Fibroblast of lung (primary cell): ENCODE results near the gene TMEM212. TPM values are rescaled to one million over a fixed set of nuclear protein-coding genes. Genes with fewer than 3 reads are reported as not detected.

Experiments used
- DNase-seq, 2 donors: peaks; one replicate each; pipeline versions ENCODE4 v3.0.0 to v3.0.0-alpha.2; 2010; ENCODE audit warnings: low read depth in 2 of 2
- H2AFZ ChIP-seq: 2 replicates; pipeline ENCODE4 v1.5.1; 2012; ENCODE audit warnings: low read length, control low read depth, inconsistent platforms
- H3K27ac ChIP-seq: 2 replicates; pipeline ENCODE4 v1.5.1; 2011; ENCODE audit warnings: low read length, control low read depth; ENCODE audit not compliant: insufficient read depth
- H3K27me3 ChIP-seq: 2 replicates; pipeline ENCODE4 v1.5.1; 2011; ENCODE audit warnings: mild to moderate bottlenecking, low read length; ENCODE audit not compliant: control insufficient read depth, insufficient read depth
- H3K36me3 ChIP-seq: 2 replicates; pipeline ENCODE4 v1.5.1; 2011; ENCODE audit warnings: low read length; ENCODE audit not compliant: control insufficient read depth, insufficient read depth
- H3K4me1 ChIP-seq: 2 replicates; pipeline ENCODE4 v1.5.1; 2011; ENCODE audit warnings: low read length; ENCODE audit not compliant: control insufficient read depth, insufficient read depth; ENCODE audit errors: extremely low read depth
- H3K4me2 ChIP-seq: 2 replicates; pipeline ENCODE4 v1.5.1; 2011; ENCODE audit warnings: low read length, control low read depth; ENCODE audit not compliant: insufficient read depth; ENCODE audit errors: extremely low read depth
- H3K4me3 ChIP-seq, 4 experiments: fragments of 200-600 bp in 1 of 4; sonication (generic) in 1 of 4; replicated peaks in 1 of 4; 2 replicates each; pipeline ENCODE4 v1.5.1; 2011 to 2016; ENCODE audit warnings: low read length in 4 of 4, low read depth in 3 of 4, mild to moderate bottlenecking in 3 of 4, control low read depth in 2 of 4, inconsistent platforms in 1 of 4, mixed read lengths in 1 of 4; ENCODE audit not compliant: insufficient read depth in 1 of 4; ENCODE audit errors: control extremely low read depth in 1 of 4
- H3K79me2 ChIP-seq: 2 replicates; pipeline ENCODE4 v1.5.1; 2012; ENCODE audit warnings: mild to moderate bottlenecking, low read length, inconsistent platforms; ENCODE audit not compliant: control insufficient read depth, insufficient read depth
- H3K9ac ChIP-seq: 2 replicates; pipeline ENCODE4 v1.5.1; 2011; ENCODE audit warnings: mild to moderate bottlenecking, low read length, control low read depth; ENCODE audit not compliant: insufficient read depth
- H3K9me3 ChIP-seq: 2 replicates; pipeline ENCODE4 v1.5.1; 2012; ENCODE audit warnings: low read depth, low read length; ENCODE audit not compliant: control insufficient read depth, insufficient read depth
- H4K20me1 ChIP-seq: 2 replicates; pipeline ENCODE4 v1.5.1; 2011; ENCODE audit warnings: low read length; ENCODE audit not compliant: control insufficient read depth, insufficient read depth; ENCODE audit errors: extremely low read depth
- CTCF ChIP-seq, 2 donors: IDR thresholded peaks in 1 of 2; conservative IDR thresholded peaks in 1 of 2; 1 replicate in 1 of 2; 2 replicates in 1 of 2; pipeline ENCODE4 v1.5.1; 2011 to 2012; ENCODE audit warnings: low read length in 2 of 2, control low read depth in 1 of 2, inconsistent platforms in 1 of 2, low read depth in 1 of 2, mild to moderate bottlenecking in 1 of 2
- EZH2 ChIP-seq: IDR thresholded peaks from 2 replicates; pipeline ENCODE4 v1.5.1; 2012; ENCODE audit warnings: low read length, control low read depth, mild to moderate bottlenecking; ENCODE audit errors: missing control alignments
- polyA plus RNA-seq, 2 donors: library from polyadenylated mRNA; depleted of rRNA in 1 of 2; stranded (reverse) in 1 of 2; unstranded in 1 of 2; fragments of >200 nt; gene quantifications; 2 replicates each; pipeline ENCODE4 v1.2.1, GENCODE V29; 2011 to 2012; ENCODE audit warnings: missing spikeins in 1 of 2
- total RNA-seq: library from RNA; depleted of rRNA; stranded (reverse); fragments of >200 nt; gene quantifications from 2 replicates; pipeline ENCODE4 v1.2.1, GENCODE V29; 2014

The TMEM212 gene
- total and polyA plus RNA-seq, 2 donors (not counting 1 experiment from before 2014, with no cell fraction given) = not detected

GRCh38 chr3:171871392-171872274 is 28.5 kb downstream of the TMEM212 start:
- Histone ChIP-seq H3K36me3 (no peaks in the 10 kb centered on the region), H4K20me1 (no peaks in the 10 kb centered on the region), H3K79me2 (no peaks in the 10 kb centered on the region), H3K4me3 (no peak overlapping the region), H3K4me2 (no peak overlapping the region), H3K27ac (no peak overlapping the region), H3K4me1 (peaks cover 23% of the 10 kb centered on the region), H3K9ac (no peak overlapping the region), H3K27me3 (no peaks in the 10 kb centered on the region), H2AFZ (no peak overlapping the region), H3K9me3 (no peaks in the 10 kb centered on the region)
- no peak for TF ChIP-seq EZH2
- TF ChIP-seq CTCF (conservative IDR thresholded peaks at IDR 0.05 in 1 of 2, IDR thresholded peaks at IDR 0.05 in 1 of 2; ENCODE audit: low read depth in 1 of 2, low read length in 2 of 2) = no peak
- peak in 1 of 2 donors; percentile 48 for DNase-seq

DNA sequence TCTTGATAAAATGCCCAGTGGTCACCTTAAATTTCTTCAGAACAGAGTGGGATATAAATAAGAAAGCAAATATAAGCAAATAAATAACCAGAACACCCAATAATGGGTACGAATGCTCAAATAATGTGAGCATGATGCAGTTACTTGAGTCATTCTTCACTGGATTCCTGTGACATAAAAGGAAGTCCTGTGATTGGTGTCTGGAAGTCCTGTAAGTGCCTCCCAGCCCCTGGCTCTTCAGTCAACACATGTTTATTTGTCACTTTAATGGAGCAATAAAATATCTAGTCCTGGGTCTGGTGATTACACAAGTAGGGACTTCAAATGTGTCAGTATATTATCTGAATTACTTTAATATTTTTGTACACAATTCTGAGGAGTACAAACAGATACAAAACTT is 30.4 kb downstream of the TMEM212 start:
- Histone ChIP-seq H3K27me3 (no peaks in the 10 kb centered on the region), H4K20me1 (no peaks in the 10 kb centered on the region), H3K9me3 (no peaks in the 10 kb centered on the region), H3K4me2 (peak overlapping the region; percentile 4), H3K4me1 (peaks cover 23% of the 10 kb centered on the region), H2AFZ (no peak overlapping the region), H3K4me3 (no peak overlapping the region), H3K36me3 (no peaks in the 10 kb centered on the region), H3K27ac (peak overlapping the region; percentile 55), H3K9ac (no peak overlapping the region), H3K79me2 (no peaks in the 10 kb centered on the region)
- DNase-seq = peak; percentile 22 to 78
- TF ChIP-seq EZH2 (no peak), CTCF (conservative IDR thresholded peaks at IDR 0.05 in 1 of 2, IDR thresholded peaks at IDR 0.05 in 1 of 2; ENCODE audit: low read depth in 1 of 2, low read length in 2 of 2) (no peak)

- Histone ChIP-seq H3K4me3 (no peak overlapping the region), H3K27me3 (no peaks in the 10 kb centered on the region), H3K36me3 (no peaks in the 10 kb centered on the region), H3K9me3 (no peaks in the 10 kb centered on the region), H2AFZ (no peak overlapping the region), H3K9ac (no peak overlapping the region), H3K4me1 (peaks cover 23% of the 10 kb centered on the region), H3K79me2 (no peaks in the 10 kb centered on the region), H3K4me2 (peak overlapping the region; percentile 51), H4K20me1 (no peaks in the 10 kb centered on the region), H3K27ac (peak overlapping the region; percentile 81)
- DNase-seq = peak; percentile 97 to 99
- no peak for TF ChIP-seq CTCF (conservative IDR thresholded peaks at IDR 0.05 in 1 of 2, IDR thresholded peaks at IDR 0.05 in 1 of 2; ENCODE audit: low read depth in 1 of 2, low read length in 2 of 2)
- TF ChIP-seq EZH2 = no peak
Observed at GRCh38 chr3:171874251-171874681, 31.1 kb downstream of the TMEM212 start.
